Tibial nerve (tissue), 4 donors: ENCODE results near the gene ATP1A1. TPM values are rescaled to one million over a fixed set of nuclear protein-coding genes. Genes with fewer than 3 reads are reported as not detected.

Source experiments
- DNase-seq, 2 donors: peaks; one replicate each; pipeline ENCODE4 v3.0.0-alpha.2; 2019; ENCODE audit warnings: low spot score in 2 of 2
- H3K27ac ChIP-seq, 4 donors: fragments of 200-600 bp; sonication (generic) in 3 of 4; one replicate each; pipeline ENCODE4 v1.5.1; 2017 to 2019; ENCODE audit warnings: mild to moderate bottlenecking in 1 of 4
- H3K27me3 ChIP-seq, 2 donors: fragments of 200-600 bp; sonication (generic) in 1 of 2; one replicate each; pipeline versions ENCODE4 v1.5.1 to v1.6.0; 2017 to 2019
- H3K36me3 ChIP-seq, 3 donors: fragments of 200-600 bp; sonication (generic); one replicate each; pipeline ENCODE4 v1.5.1; 2018 to 2019
- H3K4me1 ChIP-seq, 4 donors: fragments of 200-600 bp; sonication (generic) in 3 of 4; one replicate each; pipeline ENCODE4 v1.5.1; 2017 to 2019
- H3K4me3 ChIP-seq, 4 donors: fragments of 200-600 bp; sonication (generic) in 3 of 4; one replicate each; pipeline ENCODE4 v1.5.1; 2017 to 2019; ENCODE audit warnings: mild to moderate bottlenecking in 1 of 4, moderate library complexity in 1 of 4
- H3K9me3 ChIP-seq, 4 donors: fragments of 200-600 bp; sonication (generic) in 3 of 4; one replicate each; pipeline ENCODE4 v1.5.1; 2017 to 2019
- EP300 ChIP-seq, 2 donors: sonication (generic); formaldehyde crosslinking; IDR thresholded peaks; one replicate each; pipeline ENCODE4 v1.6.1; 2017; ENCODE audit warnings: antibody characterized with exemption in 2 of 2, mild to moderate bottlenecking in 1 of 2
- POLR2A ChIP-seq, 2 donors: fragments of 450-650 bp; IDR thresholded peaks; one replicate each; pipeline ENCODE4 v1.6.1; 2017; ENCODE audit warnings: antibody characterized with exemption in 2 of 2, mild to moderate bottlenecking in 2 of 2, moderate library complexity in 2 of 2
- WGBS, 2 donors: methylation state at CpG; one replicate each; pipeline ENCODE4 v1.1.5; 2018; 5-methylcytosine and 5-hydroxymethylcytosine counted together
- total RNA-seq, 4 donors: library from RNA; depleted of rRNA; stranded (reverse); fragments of >200 nt; gene quantifications; one replicate each; pipeline ENCODE4 v1.1.0, GENCODE V29; 2016
- TF ChIP-seq, protein P1 (sequence below), 5 experiments: fragments of 200-600 bp in 3 of 5; fragments of 450-650 bp in 2 of 5; sonication (generic) in 3 of 5; IDR thresholded peaks; one replicate each; pipeline ENCODE4 v1.5.1; 2016 to 2019; ENCODE audit warnings: antibody characterized with exemption in 5 of 5, mild to moderate bottlenecking in 3 of 5, moderate library complexity in 2 of 5

The ATP1A1 gene
- total RNA-seq, 4 donors from 2014 or later: 226 to 325 (median 267) TPM

DNA sequence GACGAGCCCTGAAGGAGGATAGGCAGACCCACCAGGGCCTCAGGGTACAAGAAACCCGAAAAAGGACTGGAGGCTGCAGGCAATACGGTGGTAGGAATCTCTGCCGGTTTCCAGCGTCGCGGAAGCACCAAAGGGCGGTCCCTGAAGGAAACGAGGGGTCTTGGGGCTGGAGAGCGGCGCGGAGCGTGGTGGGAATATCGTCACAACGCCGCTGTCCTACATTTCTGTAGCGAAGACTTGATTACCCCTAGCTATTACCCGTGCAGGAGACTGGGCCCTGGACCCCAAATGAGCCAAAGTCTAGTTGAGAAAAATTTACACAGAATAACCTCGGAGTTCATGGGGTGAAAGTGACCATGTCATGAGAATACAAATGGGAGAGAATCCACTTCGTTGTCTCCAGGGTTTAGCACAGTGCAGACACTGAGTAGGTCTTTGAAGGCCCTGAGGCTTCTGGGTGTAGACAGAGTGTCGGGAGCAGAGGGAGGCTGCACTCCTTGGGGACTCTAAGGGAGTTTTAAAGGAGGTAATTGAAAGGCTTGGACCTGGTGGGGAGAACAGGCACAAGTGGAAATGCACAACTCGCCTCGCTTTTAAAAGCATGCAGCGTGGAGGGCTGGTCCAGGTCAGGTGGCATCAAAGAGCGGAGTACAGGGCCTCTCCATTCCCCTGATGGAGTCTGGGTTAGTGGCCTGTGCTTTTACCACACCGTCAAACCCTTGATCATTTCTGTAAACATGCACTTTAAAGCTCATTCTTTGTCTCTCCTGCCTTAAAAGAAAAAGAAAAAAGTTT lies 1.5 kb downstream of the ATP1A1 start:
- peak overlapping the region; percentile 92 to 99 (median 96) for H3K27ac ChIP-seq
- H3K4me1 ChIP-seq: peaks cover 0 to 62% (median 50%) of the 10 kb centered on the region in 4 donors
- H3K4me3 ChIP-seq: peak overlapping the region; percentile 71 to 92 (median 82)
- 26 to 28% methylated on average over 26 of the region's 26 CpGs for WGBS, 2 donors
- H3K36me3 ChIP-seq: no peaks in the 10 kb centered on the region
- TF ChIP-seq EP300 (IDR thresholded peaks at IDR 0.05) (no peak), POLR2A (IDR thresholded peaks at IDR 0.05) (no peak)
- TF ChIP-seq, protein P1, sequence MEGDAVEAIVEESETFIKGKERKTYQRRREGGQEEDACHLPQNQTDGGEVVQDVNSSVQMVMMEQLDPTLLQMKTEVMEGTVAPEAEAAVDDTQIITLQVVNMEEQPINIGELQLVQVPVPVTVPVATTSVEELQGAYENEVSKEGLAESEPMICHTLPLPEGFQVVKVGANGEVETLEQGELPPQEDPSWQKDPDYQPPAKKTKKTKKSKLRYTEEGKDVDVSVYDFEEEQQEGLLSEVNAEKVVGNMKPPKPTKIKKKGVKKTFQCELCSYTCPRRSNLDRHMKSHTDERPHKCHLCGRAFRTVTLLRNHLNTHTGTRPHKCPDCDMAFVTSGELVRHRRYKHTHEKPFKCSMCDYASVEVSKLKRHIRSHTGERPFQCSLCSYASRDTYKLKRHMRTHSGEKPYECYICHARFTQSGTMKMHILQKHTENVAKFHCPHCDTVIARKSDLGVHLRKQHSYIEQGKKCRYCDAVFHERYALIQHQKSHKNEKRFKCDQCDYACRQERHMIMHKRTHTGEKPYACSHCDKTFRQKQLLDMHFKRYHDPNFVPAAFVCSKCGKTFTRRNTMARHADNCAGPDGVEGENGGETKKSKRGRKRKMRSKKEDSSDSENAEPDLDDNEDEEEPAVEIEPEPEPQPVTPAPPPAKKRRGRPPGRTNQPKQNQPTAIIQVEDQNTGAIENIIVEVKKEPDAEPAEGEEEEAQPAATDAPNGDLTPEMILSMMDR (IDR thresholded peaks at IDR 0.05): no peak
- no peak for DNase-seq
- H3K27me3 ChIP-seq: no peaks in the 10 kb centered on the region
- no peaks in the 10 kb centered on the region for H3K9me3 ChIP-seq

DNA sequence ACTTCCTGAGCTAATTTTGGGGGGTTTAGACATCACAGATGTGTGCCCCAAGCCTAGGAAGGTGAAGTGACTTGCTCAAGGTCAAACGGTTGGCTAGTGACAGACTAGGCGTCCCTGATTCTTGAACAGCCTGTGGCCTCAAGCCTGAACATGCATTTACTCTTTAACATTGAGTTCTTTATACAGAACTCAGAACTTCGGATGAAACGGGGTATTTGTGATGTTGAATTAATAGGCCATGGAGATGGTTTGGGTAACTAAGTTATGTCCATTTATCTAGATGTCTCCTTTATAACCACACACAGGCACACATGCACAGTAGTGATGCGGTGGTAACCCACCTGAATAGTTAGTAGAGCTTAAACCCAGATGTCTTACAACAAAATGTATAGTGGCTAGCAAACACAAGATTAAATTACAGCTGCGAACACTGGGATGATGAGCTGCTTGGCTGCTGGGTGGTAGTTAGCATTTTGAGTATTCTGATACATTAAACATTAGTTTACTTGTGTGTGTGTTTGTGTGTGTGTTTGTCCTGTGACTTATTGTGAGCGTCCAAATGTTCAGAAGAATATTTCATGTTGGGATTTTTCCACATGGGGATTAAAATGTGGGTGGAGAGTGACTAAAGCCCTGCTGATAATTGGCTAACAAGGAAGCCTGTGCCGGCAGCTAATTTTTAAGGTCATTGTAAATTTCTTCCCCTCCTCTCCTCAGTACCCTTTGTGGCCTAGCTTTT lies 2.3 kb downstream of the ATP1A1 start:
- no peaks in the 10 kb centered on the region for H3K27me3 ChIP-seq
- no peak for TF ChIP-seq EP300 (IDR thresholded peaks at IDR 0.05)
- TF ChIP-seq, protein P1 (IDR thresholded peaks at IDR 0.05): no peak
- TF ChIP-seq POLR2A (IDR thresholded peaks at IDR 0.05): no peak
- peak overlapping the region; percentile 92 to 99 (median 96) for H3K27ac ChIP-seq
- H3K36me3 ChIP-seq: no peaks in the 10 kb centered on the region
- H3K4me3 ChIP-seq: peak overlapping the region; percentile 71 to 92 (median 82)
- peaks cover 0 to 69% (median 58%) of the 10 kb centered on the region in 4 donors for H3K4me1 ChIP-seq
- H3K9me3 ChIP-seq: no peaks in the 10 kb centered on the region
- 51 to 60% methylated on average over 8 of the region's 8 CpGs for WGBS, 2 donors
- DNase-seq: no peak

DNA sequence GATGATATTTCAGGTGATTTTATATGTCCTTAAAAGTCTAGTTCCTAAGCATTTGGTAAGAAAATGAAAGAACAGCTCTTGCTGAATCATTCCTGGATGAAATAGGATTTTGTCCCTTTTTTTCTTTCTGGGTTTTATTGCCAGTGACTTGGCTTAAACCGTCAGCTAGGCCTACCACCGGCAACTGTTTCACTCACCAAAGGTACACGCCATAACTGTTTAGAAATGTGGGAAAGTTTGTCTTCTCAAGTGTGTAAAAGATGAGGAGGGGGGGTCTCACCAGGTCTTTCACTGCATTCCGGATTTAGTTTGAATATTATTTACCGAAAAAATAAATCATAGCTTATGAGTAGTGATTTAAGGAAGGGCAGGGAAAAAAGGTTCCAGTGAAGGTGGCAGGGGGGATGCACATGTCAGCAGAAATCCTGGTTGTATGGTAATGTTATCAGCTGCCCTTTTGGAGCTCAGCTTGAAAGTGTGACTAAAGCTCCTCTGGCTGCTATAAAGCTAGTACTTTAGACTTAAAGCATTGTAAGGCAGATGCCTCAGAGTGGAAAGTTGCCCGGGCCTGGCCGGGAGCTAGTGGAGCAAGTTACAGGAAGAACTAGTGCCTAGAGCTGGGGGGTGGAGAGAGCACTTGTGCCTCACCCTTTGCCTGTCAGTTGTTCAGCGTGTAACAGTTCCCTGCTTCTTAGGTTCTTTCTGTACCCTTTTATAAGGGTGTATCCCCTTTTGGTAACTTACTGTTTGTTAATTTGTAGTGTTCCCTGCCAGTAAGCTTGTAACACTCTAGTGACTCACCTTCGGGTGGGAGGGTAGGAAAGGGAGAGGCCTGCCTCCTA lies 3.1 kb downstream of the ATP1A1 start:
- H3K27ac ChIP-seq: peak overlapping the region; percentile 45 to 99 (median 94)
- peaks cover 0 to 77% (median 62%) of the 10 kb centered on the region in 4 donors for H3K4me1 ChIP-seq
- no peaks in the 10 kb centered on the region for H3K36me3 ChIP-seq
- peak; percentile 47 to 66 for DNase-seq
- no peaks in the 10 kb centered on the region for H3K27me3 ChIP-seq
- H3K9me3 ChIP-seq: no peaks in the 10 kb centered on the region
- WGBS, 2 donors: 48 to 51% methylated on average over 9 of the region's 9 CpGs
- peak overlapping the region; percentile 71 to 92 (median 82) for H3K4me3 ChIP-seq
- TF ChIP-seq, protein P1 (IDR thresholded peaks at IDR 0.05): no peak
- TF ChIP-seq POLR2A (IDR thresholded peaks at IDR 0.05) (peak; percentile 34 to 50), EP300 (IDR thresholded peaks at IDR 0.05) (peak in 1 of 2 donors; percentile 83)

DNA sequence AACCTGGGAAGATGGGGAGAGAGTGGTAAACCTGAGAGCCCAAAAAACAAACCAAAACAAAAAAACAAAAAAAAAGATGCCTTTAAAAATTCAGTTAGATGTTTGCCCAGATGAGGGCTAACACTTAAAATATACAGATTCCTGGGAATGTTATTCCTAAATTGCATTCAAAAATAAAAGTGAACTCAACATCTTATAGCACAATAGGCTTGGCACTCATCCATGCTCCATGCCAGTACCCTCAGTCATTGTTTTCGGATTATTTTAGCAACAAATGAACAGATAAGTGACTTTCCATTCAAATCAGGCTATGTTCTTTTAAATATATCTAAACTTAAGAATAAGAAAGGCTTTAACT lies 3.7 kb downstream of the ATP1A1 start:
- no peak for TF ChIP-seq EP300 (IDR thresholded peaks at IDR 0.05)
- TF ChIP-seq, protein P1 (IDR thresholded peaks at IDR 0.05): no peak
- no peak for TF ChIP-seq POLR2A (IDR thresholded peaks at IDR 0.05)
- H3K4me3 ChIP-seq: no peak overlapping the region
- no peak for DNase-seq

More for the DNA sequence above, 3.7 kb downstream of the ATP1A1 start:
- WGBS, 2 donors: 64 to 67% methylated on average over 1 of the region's 1 CpG
- Histone ChIP-seq H3K4me1 (peaks cover 0 to 83% (median 65%) of the 10 kb centered on the region in 4 donors), H3K27me3 (no peaks in the 10 kb centered on the region), H3K27ac (peak overlapping the region; percentile 45 to 99 (median 94)), H3K36me3 (no peaks in the 10 kb centered on the region), H3K9me3 (no peaks in the 10 kb centered on the region)
